ENCODE results near the gene MRO.
"Not testable (repeated sequence)": the region's sequence is repeated elsewhere in the genome, so short reads cannot be mapped to it uniquely, and the experiment has no call there.

Gene MRO

GRCh38 chr18:50819728-50820378 lies at the start of gene MRO:
TSS of gene MRO (minus strand) at chr18:50820016. CDS start at chr18:50809400, 10,616 bp downstream.
- peak; percentile 77 for DNase-seq (ENCODE audit: low spot score)

GRCh38 chr18:50869150-50869549 lies 49.3 kb upstream of the MRO start:
- DNase-seq (ENCODE audit: low spot score): no peak

GRCh38 chr18:50866765-50867164 lies 46.9 kb upstream of the MRO start:
- DNase-seq (ENCODE audit: low spot score): peak; percentile 25

- DNase-seq (ENCODE audit: low spot score): no peak
These were observed 44.1 kb upstream of the MRO start for GRCh38 chr18:50863840-50864375.

- peak; percentile 53 for DNase-seq (ENCODE audit: low spot score)
These were observed 42.6 kb upstream of the MRO start for GRCh38 chr18:50862401-50862800.

GRCh38 chr18:50861617-50862016 lies 41.8 kb upstream of the MRO start:
- DNase-seq (ENCODE audit: low spot score): no peak

GRCh38 chr18:50859793-50860555 lies 40.2 kb upstream of the MRO start:
- no peak for DNase-seq (ENCODE audit: low spot score)

GRCh38 chr18:50857694-50858093 lies 37.9 kb upstream of the MRO start:
- no peak for DNase-seq (ENCODE audit: low spot score)

GRCh38 chr18:50857166-50857565 lies 37.4 kb upstream of the MRO start:
- not testable (repeated sequence) for DNase-seq (ENCODE audit: low spot score)

GRCh38 chr18:50855976-50856757 lies 36.4 kb upstream of the MRO start:
- DNase-seq (ENCODE audit: low spot score): no peak

- DNase-seq (ENCODE audit: low spot score): no peak
These were observed 34.1 kb upstream of the MRO start for GRCh38 chr18:50853863-50854271.

- no peak for DNase-seq (ENCODE audit: low spot score)
These were observed 30.7 kb upstream of the MRO start for GRCh38 chr18:50850307-50851065.

- DNase-seq (ENCODE audit: low spot score): no peak
These were observed 29.6 kb upstream of the MRO start for GRCh38 chr18:50849419-50849821.

- DNase-seq (ENCODE audit: low spot score): no peak
These were observed 29.2 kb upstream of the MRO start for GRCh38 chr18:50848991-50849390.

GRCh38 chr18:50848061-50848551 lies 28.3 kb upstream of the MRO start:
- no peak for DNase-seq (ENCODE audit: low spot score)

- DNase-seq (ENCODE audit: low spot score): no peak
These were observed 27.4 kb upstream of the MRO start for GRCh38 chr18:50847192-50847591.

GRCh38 chr18:50844960-50845359 lies 25.1 kb upstream of the MRO start:
- no peak for DNase-seq (ENCODE audit: low spot score)

- no peak for DNase-seq (ENCODE audit: low spot score)
These were observed 24.7 kb upstream of the MRO start for GRCh38 chr18:50844554-50844953.

GRCh38 chr18:50842846-50843245 lies 23.0 kb upstream of the MRO start:
- DNase-seq (ENCODE audit: low spot score): no peak

- no peak for DNase-seq (ENCODE audit: low spot score)
These were observed 20.2 kb upstream of the MRO start for GRCh38 chr18:50839996-50840395.

- DNase-seq (ENCODE audit: low spot score): no peak
These were observed 19.5 kb upstream of the MRO start for GRCh38 chr18:50839341-50839740.

- peak; percentile 27 for DNase-seq (ENCODE audit: low spot score)
These were observed 16.7 kb upstream of the MRO start for GRCh38 chr18:50836521-50836957.
